Parathyroid adenoma (tissue), 2 donors: ENCODE measurements around the gene KLHL30.
A peak's percentile ranks its signal among the peaks of the same experiment; 100 is the strongest.

ENCODE experiments used
- H2AFZ ChIP-seq: fragments of 300-600 bp; sonication (generic); one replicate; pipeline ENCODE4 v1.7.0; 2017; ENCODE audit warnings: antibody characterized with exemption, mild to moderate bottlenecking
- H3K27ac ChIP-seq: fragments of 300-600 bp; sonication (generic); one replicate; pipeline ENCODE4 v1.7.0; 2017
- H3K27me3 ChIP-seq: fragments of 300-600 bp; sonication (generic); one replicate; pipeline ENCODE4 v1.7.0; 2017; ENCODE audit warnings: low read length; ENCODE audit not compliant: control insufficient read depth, insufficient read depth
- H3K36me3 ChIP-seq: fragments of 300-600 bp; sonication (generic); one replicate; pipeline ENCODE4 v1.7.0; 2017; ENCODE audit warnings: low read length; ENCODE audit not compliant: control insufficient read depth, insufficient read depth
- H3K4me1 ChIP-seq: fragments of 300-600 bp; sonication (generic); one replicate; pipeline ENCODE4 v1.7.0; 2017; ENCODE audit warnings: control low read depth
- H3K4me2 ChIP-seq: fragments of 300-600 bp; sonication (generic); one replicate; pipeline ENCODE4 v1.7.0; 2017; ENCODE audit warnings: low read length
- H3K4me3 ChIP-seq: fragments of 300-600 bp; sonication (generic); one replicate; pipeline ENCODE4 v1.7.0; 2017; ENCODE audit warnings: low read depth, low read length
- H3K79me2 ChIP-seq: fragments of 300-600 bp; sonication (generic); one replicate; pipeline ENCODE4 v1.7.0; 2017; ENCODE audit warnings: control low read depth
- H3K9ac ChIP-seq: fragments of 300-600 bp; sonication (generic); one replicate; pipeline ENCODE4 v1.7.0; 2017; ENCODE audit warnings: mild to moderate bottlenecking
- H3K9me3 ChIP-seq: fragments of 300-600 bp; sonication (generic); one replicate; pipeline ENCODE4 v1.7.0; 2017; ENCODE audit warnings: low read length; ENCODE audit not compliant: control insufficient read depth
- TF ChIP-seq, protein P1 (sequence below): fragments of 300-600 bp; sonication (generic); IDR thresholded peaks from one replicate; pipeline ENCODE4 v1.7.0; 2017; ENCODE audit warnings: antibody characterized with exemption, mild to moderate bottlenecking
- donor health status: primary hyperparathyroidism.

The KLHL30 gene

DNA sequence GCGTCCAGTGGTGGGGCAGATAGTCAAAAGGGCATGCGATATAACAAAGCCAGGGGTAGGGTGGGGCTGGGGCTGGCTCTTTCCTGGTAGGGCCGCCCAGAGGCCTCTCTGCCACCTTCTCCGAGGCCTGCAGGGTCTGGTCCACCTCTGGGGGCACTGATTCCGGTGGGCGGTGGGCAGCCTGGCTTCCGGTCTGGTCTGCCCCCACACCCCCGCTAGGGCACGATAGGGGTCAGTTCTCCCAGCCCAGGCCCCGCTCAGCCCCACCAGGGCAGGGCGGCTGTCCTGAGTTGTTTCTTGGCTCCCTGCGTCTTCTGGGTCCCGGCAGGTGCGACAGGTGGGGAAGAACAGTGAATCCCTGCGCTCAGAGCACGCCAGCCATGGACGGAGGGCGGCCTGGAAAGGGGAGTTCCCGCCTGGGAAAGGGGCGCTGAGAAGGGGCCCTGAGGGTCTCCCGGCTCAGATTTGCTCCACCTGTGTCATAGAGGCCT, 19.6 kb downstream of the KLHL30 start:
- no peak overlapping the region for H2AFZ ChIP-seq
- H3K4me1 ChIP-seq: no peaks in the 10 kb centered on the region
- TF ChIP-seq, protein P1, sequence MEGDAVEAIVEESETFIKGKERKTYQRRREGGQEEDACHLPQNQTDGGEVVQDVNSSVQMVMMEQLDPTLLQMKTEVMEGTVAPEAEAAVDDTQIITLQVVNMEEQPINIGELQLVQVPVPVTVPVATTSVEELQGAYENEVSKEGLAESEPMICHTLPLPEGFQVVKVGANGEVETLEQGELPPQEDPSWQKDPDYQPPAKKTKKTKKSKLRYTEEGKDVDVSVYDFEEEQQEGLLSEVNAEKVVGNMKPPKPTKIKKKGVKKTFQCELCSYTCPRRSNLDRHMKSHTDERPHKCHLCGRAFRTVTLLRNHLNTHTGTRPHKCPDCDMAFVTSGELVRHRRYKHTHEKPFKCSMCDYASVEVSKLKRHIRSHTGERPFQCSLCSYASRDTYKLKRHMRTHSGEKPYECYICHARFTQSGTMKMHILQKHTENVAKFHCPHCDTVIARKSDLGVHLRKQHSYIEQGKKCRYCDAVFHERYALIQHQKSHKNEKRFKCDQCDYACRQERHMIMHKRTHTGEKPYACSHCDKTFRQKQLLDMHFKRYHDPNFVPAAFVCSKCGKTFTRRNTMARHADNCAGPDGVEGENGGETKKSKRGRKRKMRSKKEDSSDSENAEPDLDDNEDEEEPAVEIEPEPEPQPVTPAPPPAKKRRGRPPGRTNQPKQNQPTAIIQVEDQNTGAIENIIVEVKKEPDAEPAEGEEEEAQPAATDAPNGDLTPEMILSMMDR: no peak
- no peak overlapping the region for H3K27ac ChIP-seq
- no peaks in the 10 kb centered on the region for H3K79me2 ChIP-seq
- H3K4me3 ChIP-seq: no peak overlapping the region
- H3K9me3 ChIP-seq: no peaks in the 10 kb centered on the region
- H3K36me3 ChIP-seq: no peaks in the 10 kb centered on the region
- H3K27me3 ChIP-seq: no peaks in the 10 kb centered on the region
- H3K4me2 ChIP-seq: no peak overlapping the region
- H3K9ac ChIP-seq: no peak overlapping the region

DNA sequence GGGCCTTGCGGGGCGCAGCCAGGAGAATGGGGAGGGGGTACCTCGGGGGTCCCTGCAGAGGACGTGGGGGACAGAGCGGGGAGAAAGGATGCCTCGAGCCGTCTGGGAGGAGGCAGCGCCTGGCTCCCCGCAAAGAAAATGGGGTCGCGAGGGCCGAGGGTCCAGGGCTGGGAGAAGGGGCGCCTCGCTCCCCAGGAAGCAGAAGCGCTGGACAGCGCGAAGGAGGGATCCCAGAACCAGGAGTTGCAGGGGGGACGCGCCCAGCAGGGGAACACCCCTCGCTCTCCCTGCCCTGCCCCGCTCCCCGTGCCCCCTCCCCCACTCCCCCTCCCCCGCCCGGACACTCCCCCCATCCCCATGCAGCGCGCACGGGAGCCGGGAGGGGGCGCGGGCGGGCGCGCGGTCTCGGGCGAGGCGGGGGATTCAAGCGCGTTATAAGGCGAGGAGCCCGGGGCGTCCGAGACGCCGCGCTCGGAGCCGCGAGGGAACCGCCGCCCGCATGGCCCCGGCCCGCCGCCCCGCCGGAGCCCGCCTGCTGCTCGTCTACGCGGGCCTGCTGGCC, 20.1 kb downstream of the KLHL30 start, which contains the start of gene ERFE:
ERFE (plus strand) TSS at position 462 of the 562 bp plus-strand sequence; CDS start at position 500, 38 bp downstream.
- H2AFZ ChIP-seq: peak within 1 kb of the TSS; percentile 66
- H3K9ac ChIP-seq: no peak within 1 kb of the TSS
- no peaks in the 10 kb centered on the region for H3K27me3 ChIP-seq
- no peak within 1 kb of the TSS for H3K27ac ChIP-seq
- H3K4me1 ChIP-seq: no peaks in the 10 kb centered on the region
- no peak within 1 kb of the TSS for H3K4me3 ChIP-seq
- TF ChIP-seq, protein P1: no peak
- no peaks in the 10 kb centered on the region for H3K79me2 ChIP-seq
- H3K36me3 ChIP-seq: no peaks in the 10 kb centered on the region
- H3K9me3 ChIP-seq: no peaks in the 10 kb centered on the region
- peak within 1 kb of the TSS; percentile 51 for H3K4me2 ChIP-seq

DNA sequence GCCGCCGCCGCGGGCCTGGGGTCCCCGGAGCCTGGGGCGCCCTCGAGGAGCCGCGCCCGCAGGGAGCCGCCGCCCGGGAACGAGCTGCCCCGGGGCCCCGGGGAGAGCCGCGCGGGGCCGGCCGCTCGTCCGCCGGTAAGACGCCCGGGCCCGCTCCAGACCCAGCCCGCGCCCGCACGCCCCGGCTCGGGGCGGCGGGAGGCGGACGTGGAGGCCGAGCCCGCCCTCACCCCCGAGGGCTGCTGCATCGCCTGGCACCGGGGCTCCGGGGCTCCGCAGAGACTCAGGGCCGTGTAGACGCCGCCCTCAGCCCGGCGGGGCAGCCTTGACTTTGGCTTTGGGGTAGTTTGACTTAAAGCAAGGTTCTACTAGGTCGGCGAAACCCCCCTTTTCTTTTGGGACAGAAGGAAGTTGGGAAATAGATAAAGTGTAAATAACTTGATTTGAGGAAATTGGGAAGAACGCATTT, 20.6 kb downstream of the KLHL30 start:
- H3K4me1 ChIP-seq: no peaks in the 10 kb centered on the region
- H3K27ac ChIP-seq: no peak overlapping the region
- TF ChIP-seq, protein P1: no peak
- no peaks in the 10 kb centered on the region for H3K9me3 ChIP-seq
- peak overlapping the region; percentile 51 for H3K4me2 ChIP-seq
- no peaks in the 10 kb centered on the region for H3K79me2 ChIP-seq
- H3K36me3 ChIP-seq: no peaks in the 10 kb centered on the region
- H3K27me3 ChIP-seq: no peaks in the 10 kb centered on the region
- peak overlapping the region; percentile 66 for H2AFZ ChIP-seq
- no peak overlapping the region for H3K4me3 ChIP-seq
- no peak overlapping the region for H3K9ac ChIP-seq

DNA sequence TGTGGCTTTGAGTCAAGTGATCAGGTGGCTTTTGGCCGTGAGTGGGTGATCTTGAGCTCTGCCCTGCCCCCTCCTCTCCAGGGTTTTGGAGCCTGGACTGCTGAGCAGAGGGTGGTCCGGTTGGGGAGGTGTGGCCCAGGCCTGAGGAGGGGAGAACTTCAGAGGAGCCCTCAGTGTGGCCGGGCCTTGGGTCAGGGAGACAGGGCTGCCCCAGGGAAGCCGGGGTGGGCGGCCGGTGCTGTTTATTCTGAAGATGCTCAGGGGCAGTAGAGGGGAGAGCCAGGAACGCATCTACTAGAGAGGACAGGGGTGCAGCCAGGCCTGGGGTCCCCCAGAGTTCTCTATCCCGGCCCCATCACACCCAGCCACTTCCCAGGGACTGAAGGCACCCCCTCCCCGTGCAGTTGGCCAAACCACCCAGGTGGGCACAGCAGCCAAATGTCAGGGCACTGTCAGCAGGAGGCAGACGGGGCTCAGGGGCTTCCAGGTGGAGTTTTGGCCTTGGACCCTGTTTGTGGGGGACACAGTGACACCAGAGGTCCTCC, 21.3 kb downstream of the KLHL30 start:
- Histone ChIP-seq H3K27me3 (no peaks in the 10 kb centered on the region), H3K4me2 (no peak overlapping the region), H3K9ac (no peak overlapping the region), H3K9me3 (no peaks in the 10 kb centered on the region), H3K79me2 (no peaks in the 10 kb centered on the region), H2AFZ (no peak overlapping the region), H3K27ac (no peak overlapping the region), H3K4me3 (no peak overlapping the region), H3K4me1 (no peaks in the 10 kb centered on the region), H3K36me3 (no peaks in the 10 kb centered on the region)
- TF ChIP-seq, protein P1: no peak
